T-helper 9 cell (primary cell): ENCODE measurements around the gene EIF6.

ENCODE experiments used
- DNase-seq: peaks from one replicate; pipeline ENCODE4 v3.0.0-alpha.2; 2020

EIF6 gene

DNA sequence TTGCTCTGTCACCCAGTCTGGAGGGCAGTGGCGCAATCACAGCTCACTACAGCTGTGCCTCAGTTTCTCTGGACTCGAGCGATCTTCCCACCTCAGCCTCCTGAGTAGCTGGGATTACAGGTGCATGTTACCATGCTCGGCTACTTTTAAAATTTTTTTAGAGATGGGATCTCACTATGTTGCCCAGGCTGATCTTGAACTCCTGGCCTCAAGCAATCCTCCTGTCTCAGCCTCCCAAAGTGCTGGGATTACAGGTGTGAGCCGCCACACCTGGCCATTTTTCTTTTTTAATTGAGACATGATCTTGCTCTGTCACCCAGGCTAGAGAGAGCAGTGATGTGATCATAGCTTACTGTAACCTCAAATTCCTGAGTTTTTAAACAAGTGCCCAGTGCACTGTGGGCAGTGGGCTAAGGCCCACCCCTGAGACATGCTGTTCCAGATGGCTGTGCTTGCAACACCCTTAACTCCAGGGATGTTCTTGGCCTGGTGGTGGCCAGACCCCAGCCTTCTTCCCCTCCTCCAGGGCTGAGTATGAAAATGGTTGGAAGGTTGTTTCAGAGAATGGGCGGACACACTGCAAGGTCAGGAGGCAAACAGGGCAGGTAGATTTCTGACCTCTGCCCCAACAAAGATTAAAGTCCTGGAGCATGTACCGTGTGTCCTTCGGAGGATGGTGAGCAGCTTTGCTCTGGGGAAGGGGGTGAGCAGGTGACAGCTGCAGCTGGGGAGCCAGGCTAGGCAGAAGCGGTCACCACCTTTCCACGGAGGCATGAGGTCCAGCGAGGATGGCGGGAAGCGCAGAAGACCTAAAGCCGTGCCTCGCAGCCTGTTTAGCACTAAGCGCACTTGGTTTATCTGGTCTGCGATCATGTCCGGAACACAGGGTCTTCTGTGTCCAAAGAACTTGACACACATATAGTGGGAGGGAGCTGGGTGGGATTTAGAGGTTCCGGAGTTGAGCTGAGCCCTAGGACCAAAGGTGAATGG lies 9.0 kb upstream of the EIF6 start:
- no peak for DNase-seq

DNA sequence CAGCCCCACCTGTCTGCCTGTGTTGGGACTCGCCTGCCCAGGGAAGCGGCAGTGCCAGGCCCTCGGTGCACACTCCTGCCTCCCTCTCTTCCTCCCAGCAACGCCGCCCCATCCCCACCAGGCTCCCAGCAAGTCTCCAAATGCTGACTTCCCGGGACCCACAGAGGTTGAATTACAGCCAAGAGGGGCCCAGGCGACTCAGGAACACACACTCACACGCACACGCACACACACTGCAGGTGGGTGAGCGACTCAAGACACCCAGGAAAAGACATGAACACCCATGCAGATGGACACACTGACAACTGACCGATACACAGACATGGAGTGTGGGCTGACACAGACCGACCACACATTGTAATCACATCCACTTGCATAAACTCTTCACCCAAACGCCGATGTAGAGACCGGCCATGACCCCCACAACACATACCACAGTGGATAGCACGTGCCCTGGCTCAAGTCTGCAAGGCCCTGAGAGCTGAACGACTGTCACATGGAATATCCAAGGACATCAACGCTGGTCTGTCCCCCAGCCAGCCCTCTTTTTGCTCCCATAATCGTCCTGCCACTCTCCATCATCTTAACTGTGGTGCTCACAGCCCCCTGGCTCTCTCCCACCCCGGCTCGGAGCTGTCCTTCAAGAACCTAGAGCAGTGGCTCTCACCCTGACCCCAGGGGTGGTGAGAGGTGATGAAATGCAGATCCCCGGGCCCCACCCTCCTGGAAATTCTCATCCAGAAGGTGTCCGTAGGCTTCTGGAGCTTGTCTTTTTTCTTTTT lies 8.1 kb upstream of the EIF6 start:
- DNase-seq = no peak

DNA sequence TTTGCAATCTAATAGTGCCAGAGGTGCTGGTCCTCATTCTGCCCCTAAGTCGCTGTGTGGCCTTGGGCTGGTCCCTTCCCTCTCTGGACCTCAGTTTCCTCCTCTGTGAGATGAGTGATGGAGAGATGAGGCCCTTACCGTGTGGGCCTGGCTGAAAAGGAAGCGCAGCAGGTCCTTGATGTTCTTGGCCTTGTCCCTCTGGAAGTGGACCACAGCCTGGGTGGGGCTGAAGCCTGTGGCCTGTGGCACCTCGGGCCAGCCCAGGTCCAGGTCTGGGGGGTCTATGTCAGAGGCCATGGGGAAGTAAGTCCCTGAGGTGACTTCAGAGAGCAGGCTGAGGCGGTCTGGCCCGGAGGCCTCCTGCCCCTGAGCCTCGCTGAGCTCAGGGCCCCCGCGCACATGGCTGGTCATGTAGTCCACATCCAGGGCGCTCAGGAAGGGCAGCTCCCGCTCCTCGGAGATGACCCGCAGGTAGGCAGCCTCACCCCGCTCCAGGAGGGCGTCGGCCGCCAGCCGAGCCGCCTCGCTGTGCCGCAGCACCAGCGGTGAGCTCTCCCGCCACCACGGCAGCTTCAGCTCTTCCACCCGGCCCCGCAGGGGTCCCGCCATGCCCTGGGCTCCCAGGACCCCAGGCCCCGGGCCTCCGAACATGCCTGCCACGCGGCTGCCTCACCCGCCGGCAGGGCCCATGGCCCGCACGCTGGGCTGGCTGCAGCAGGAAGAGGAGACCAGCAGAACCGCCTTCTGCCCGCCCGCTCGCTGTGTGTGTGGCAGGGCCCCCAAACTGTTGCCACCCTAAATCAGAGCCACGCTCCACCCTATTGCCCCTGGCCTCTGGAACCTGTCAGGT lies 7.3 kb upstream of the EIF6 start, which contains the start of gene FAM83C:
Gene FAM83C (minus strand): TSS at position 772 of the 850 bp plus-strand sequence. CDS start 121 bp downstream, at position 651.
- DNase-seq = no peak

DNA sequence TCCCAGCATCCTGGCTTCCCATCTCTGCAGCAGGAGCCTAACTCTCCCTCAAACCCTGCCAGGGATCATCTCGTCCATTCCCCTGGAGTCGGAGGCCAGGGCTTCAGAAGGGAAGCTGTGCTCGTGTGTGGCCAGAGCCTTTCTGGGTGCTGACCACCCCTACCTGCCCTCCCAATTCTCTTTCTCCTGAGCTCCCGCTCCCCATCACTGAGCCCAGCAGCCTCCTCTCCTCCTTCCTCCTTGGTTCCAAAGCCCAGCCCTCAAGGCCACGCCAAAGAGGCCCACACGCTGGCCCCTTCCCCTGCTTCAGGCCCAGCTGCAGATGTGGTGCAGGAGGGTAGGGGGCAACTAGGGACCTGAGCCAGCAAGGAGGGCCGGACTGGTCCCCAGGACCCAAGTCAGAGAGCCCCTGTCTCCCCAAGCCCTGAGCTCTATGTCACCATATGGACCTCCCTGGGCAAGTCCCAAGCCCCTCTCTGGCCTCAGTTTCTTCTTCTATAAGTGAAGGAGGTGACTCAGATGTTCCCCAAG lies 6.4 kb upstream of the EIF6 start:
- DNase-seq = no peak

DNA sequence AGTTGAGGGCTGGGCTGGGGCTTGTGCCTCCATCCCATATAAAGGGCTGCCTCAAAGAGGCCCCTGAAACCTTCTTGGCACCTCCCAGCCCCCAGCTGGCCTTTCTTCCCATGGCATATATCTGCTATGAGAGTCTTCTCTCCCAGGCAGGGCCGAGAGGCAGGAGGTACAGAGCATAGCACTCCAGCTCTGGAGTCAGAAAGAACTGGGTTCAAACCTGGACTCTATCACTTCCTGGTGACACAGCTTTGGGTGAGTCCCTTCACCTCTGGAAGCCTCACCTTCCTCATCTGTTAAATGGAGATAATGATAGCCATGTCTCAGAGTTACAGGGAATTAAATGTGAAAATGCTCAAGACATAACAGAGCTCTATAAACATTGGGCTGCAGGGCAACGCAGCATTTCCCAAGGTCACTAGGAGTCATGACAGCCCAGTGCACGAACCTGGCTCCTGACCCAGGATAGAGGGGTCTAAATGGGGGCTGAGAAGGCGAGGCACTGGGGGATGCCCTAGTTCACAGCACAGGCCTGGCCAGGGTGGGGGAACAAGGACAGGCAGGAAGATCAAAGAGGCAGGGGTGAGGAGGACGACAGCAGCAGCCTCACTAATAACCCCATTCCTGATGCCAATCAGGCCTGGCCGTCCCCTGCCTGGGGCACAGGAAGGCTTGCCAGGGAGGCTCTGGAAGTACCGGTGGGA lies 5.8 kb upstream of the EIF6 start:
- DNase-seq = no peak

DNA sequence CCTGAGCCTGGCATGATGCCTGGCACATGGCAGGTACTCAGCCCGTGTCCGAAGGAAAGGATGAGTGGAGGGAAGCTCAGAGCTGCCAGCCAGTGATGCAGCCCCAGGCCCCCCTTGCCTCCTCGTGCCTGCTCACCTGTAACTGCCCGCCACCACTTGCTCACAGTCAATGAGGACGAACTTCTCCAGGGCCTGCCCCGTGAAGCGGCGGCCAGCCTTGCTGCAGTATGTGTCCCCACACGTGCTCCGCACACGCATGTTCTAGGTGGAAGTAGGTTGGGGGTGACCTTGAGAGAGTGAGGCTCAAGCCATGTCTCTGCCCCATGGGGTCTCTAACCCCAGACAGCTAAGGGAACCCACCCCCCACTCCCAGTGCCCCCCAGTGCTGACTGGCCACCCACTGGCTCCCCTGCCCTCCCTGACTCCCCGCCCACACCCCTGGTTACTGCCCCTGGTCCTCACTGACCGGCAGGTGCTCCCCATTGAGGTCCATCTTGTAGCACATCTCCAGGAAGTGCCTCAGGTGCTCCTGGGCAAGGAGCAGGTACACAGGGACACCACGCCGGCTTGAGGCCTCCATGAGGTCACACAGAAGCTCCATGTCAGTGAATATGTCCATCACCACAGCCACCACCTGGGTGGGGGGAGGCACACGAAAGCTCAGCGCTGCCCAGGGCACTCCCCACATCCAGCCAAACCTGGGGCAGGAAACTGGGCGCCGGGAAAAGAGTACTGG lies 3.9 kb upstream of the EIF6 start:
- DNase-seq = no peak

DNA sequence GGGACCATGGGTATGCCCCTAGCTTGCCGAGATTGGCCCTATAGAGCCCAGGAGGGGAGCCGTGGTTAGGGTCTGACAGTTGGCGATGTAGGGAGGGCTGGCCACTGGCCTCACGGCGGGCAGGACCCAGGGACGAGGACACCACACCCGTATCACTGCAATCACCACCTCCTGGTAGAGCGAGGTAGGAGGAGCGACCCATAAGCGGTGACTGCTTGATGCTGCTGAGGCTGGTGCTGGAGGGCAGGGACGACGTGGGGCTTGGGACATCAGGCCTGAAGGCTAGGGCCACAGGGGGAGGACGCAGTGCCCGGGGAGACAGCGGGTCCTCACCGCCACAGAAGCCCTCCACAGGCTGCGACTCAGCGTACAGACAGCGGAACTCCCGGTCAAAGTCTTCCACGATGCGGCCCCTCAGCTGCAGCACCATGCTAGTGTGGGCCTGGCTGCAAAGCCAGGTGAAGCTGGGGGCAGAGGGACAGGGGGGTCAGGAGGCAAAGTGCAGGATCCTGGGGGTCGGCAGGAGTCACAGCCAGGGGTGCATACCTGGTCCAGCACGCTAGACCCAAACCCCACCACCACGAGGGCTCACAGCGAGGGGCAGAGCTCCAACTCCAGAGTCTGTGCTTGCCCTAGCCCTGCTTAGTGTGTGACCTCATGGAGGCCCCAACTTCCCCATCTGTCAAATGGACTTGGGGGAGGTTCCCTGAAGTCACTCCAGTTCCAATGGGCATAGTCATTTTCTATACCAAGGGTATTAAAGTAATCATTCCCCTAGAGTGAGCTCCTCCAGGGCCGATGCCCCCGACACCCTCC lies 3.1 kb upstream of the EIF6 start:
- no peak for DNase-seq

DNA sequence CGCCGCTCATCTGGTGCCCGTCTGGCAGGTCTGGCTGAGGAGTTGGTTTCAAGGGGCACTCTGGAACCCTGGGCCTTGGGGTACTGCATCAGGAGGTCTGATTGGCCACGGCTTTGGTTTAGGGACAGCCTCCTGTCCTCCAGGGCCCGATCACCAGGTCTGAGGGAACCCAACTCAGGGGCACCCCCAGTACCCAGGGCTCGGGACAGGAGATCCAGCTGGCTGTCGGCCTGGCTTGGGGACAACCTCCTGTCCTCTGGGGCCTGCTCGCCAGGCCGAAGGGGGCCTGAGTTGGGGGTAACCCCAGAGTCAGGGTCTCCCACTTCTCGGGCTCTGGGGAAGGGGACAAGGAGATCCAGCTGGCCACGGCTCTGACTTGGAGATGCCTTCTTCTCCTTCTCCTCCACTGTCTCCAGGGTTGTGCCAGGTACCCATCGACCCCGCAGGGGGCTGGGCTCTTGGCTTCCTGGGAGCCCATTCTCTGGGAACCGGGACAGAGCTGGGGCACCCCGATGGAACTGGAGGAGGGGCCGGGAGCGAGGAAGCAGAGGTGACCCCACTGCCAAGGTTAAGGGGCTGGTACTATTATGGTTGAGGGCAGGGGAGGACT lies 2.4 kb upstream of the EIF6 start:
- DNase-seq = no peak

DNA sequence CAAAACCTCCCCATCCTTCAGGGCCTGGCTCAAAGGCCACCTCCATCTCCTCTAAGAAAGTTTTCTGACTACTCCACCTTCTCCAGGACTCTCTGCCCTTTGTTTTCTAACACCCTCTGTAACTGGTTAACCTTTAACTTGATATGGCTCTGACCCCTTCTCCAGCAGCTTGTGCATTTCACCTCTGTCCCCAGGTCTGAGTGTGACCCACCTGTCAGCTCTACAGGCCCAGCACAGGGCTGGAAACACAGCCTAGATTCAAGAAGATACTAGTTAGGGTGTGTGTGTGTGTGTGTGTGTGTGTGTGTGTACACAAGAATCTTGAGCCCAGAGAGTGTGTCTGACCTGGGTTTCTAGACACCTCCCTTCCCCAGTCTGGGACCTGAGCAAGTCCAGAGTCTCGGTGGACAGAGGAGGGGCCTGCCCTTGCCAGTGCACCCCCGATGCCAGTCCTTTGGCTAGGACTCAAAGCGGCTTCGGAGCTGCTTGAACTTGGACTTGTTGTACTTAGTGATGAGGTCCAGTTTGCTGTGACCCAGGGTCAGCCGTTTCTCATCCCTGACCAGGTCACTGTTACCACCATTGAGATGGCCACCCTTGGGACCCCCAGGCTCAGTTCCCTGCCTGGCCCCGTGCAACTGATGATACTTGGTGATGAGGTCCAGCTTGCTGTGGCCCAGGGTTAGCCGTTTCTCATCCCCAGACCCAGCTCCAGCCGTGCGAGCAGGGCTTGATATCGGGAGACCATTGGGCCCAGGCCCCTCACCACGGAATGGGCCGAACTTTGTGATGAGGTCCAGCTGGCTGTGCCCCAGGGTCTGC lies 1.7 kb upstream of the EIF6 start:
- DNase-seq = no peak

DNA sequence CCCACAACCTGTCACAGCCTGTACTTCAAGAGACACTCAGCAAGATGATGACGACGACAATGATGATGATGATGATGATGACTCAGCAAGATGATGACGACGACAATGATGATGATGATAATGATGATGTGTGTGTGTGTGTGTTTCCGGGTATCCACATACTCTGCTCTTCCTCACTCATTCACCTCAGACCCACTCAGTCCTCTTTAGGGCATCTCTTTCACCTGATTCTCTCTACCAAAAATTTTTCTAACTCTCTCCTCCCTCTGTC lies 1.2 kb upstream of the EIF6 start:
- DNase-seq = no peak

DNA sequence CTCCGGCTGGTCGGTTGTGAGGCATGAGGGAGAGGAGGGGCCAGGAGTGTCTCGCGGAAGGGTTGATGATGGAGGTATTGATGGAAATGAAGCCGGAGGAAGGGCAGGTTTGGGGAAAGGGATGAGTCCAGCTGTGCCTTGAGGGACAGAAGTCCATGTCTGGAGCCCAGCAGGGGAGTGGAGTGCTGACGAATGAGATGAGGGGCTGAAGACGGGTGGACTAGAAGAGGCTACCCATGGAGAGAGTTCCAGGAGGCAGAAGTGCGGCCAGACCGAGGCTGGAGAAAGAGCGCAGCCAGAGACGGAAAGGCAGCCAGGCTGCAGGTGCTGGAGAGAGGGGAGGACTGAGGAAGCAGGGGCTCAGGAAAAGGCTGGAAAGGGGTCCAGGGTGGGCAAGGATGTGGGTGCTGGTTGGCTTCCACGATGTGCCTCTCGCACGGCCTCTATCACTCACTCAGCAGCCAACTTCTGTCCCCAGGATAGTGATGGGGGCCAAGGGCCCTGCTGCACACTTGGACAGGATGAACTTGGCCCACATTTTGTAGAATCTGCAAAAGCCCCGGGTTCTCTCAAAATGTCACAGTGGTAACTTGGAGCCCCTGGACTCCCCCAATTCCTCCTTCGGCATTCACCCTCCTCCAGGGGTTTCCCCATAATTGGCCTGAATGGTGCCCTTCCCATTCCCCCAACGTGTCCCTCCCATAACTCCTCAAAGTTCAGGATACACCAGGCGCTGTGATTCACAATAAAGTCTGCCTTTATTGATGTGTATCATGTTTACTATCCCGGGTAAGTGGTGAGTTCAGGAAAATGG lies 627 bp upstream of the EIF6 start:
- DNase-seq = no peak

DNA sequence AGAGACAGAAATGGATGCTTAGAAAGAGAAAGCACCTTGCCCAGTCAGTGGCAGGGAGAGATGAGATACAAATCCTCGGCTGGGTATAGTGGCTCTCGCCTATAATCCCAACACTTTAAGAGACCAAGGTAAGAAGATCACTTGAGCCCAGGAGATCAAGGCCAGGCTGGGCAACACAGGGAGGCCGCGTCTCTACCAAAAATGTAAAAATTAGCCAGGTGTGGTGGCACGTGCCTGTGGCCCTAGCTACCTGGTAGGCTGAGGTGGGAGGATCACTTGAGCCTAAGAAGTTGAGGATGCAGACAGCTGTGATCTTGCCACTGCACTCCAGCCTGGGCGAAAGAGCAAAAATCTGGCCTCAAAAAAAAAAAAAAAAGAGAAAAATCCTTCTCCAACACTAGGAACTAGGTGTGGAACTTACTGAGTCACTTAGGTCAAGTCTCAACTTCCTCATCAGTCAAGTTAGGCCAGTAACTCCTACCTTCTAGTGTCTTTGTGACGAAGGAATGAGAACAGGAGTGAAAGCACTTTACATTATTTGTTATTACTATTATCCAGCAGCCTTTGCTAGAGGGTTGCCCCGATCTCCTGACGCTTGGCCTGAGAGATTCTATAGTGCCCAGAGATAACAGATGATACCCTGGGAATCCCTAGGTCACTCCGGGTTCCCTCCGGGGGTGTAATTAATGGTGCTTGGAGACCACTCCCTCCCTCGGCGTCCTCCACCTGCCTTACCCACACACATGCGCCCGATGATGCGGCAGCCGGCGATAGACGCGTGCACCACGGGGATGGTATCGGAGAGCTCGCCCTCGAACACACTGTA lies 918 bp downstream of the EIF6 start:
- no peak for DNase-seq

DNA sequence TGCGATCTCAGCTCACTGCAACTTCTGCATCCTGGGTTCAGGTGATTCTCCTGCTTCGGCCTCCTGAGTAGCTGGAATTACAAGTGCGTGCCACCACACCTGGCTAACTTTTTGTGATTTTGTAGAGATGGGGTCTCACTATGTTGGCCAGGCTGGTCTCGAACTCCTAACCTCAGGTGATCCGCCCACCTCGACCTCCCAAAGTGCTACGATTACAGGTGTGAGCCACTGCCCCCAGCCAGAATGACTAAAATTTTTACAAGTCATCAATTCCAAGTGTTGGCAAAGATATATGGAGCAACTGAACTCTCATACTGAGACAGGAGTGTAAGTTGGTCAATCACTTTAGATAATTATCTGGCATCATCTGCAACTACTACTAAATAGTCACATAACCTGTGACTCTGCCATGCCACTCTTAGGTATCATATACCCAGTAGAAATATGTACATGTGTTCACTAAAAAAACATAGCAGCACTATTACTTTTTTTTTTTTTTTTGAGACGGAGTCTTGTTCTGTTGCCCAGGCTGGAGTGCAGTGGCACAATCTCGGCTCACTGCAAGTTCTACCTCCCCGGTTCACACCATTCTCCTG lies 3.0 kb downstream of the EIF6 start:
- DNase-seq = no peak

DNA sequence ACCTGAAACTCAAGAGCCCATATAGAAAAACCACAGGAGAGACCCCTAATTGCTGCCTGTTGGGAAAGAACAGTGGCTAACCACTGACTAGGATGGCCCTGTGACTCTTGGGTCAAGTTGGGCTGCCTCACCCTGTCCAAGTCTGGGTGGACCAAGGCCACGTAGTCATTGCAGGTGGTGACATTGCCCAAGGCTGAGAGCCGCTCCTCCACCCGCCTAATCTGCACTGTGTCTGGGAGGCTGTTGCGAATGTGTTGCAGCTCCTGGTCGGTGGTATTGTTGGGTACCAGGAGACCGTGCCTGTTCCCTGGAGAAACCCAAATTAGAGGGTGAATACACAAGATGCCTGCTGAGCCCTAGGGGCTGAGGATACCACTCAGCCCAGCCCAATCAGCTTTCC lies 4.0 kb downstream of the EIF6 start:
- no peak for DNase-seq

DNA sequence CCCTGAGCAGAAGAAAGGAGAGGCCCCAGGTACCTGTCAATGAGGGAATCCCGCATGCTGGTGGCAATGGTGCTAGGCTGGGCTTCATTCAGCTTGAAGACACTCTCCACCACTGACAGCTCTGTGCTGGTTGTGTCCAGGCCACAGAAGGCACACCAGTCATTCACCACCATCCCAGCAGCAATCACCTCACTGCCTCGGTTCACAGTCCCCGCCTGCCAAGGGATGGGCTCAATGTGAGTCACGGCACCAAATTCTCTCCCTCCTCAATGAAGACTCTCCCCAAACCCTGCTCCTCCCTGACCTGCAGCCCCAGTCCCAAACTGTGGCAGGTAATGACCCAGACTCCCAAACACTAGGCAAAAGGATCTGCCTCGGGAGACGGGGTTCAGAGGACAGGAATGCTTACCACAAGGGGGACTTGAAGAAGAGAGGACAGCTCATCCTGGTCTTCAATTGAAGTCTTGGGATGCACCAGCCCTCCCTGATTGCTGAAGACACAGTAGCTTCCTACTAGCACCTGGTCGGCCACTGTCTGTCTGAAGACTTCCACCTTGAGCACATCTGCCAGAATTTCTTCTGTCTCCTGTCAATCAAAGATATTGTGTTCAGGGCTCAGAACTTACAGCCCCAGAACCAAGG lies 4.9 kb downstream of the EIF6 start:
- no peak for DNase-seq

DNA sequence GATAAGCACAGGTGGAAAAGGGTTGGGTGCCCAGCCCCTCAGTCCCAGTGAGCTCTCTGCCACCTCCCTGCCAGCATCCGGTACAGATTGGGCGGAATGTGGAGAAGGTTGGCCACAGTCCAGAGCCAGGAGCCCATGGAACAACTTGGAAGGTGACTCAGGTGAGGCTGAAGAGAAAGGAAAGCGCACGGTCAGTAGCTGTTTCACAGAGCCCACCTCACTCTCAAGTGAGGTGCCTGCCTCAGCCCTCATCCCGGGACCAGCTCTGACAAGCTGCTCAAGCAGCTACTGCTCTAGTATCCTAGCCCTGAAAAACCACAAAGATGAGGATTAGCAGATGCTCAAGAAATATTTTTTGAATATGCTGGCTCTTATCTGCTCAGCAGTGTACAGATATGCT lies 5.5 kb downstream of the EIF6 start:
- DNase-seq = no peak
